Measurements from ENCODE around the gene MYH14.

MYH14 gene

DNA sequence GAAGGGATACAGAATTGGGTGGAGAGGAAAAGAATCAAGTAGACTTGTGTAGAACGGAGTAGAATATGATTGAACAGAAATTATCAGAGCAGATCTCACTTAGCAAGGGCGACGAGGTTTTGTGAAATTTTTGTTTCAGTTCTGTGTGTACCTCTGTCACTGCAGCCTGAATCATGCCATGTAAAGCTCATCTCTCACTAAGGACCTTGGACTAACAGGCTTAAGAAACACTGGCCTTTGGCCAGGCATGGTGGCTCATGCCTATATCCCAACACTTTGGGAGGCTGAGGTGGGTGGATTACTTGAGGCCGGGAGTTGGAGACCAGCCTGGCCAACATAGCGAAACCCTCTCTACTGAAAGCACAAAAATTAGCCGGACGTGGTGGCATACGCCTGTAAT is 62.6 kb downstream of the MYH14 start:
- H3K4me3 ChIP-seq (ENCODE audit: low read depth, low read length): no peak overlapping the region
- TF ChIP-seq, protein P1, sequence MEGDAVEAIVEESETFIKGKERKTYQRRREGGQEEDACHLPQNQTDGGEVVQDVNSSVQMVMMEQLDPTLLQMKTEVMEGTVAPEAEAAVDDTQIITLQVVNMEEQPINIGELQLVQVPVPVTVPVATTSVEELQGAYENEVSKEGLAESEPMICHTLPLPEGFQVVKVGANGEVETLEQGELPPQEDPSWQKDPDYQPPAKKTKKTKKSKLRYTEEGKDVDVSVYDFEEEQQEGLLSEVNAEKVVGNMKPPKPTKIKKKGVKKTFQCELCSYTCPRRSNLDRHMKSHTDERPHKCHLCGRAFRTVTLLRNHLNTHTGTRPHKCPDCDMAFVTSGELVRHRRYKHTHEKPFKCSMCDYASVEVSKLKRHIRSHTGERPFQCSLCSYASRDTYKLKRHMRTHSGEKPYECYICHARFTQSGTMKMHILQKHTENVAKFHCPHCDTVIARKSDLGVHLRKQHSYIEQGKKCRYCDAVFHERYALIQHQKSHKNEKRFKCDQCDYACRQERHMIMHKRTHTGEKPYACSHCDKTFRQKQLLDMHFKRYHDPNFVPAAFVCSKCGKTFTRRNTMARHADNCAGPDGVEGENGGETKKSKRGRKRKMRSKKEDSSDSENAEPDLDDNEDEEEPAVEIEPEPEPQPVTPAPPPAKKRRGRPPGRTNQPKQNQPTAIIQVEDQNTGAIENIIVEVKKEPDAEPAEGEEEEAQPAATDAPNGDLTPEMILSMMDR (IDR thresholded peaks at IDR 0.05; ENCODE audit: control insufficient read depth, extremely low read depth, insufficient read depth): no peak
- DNase-seq (ENCODE audit: low read depth): no peak

DNA sequence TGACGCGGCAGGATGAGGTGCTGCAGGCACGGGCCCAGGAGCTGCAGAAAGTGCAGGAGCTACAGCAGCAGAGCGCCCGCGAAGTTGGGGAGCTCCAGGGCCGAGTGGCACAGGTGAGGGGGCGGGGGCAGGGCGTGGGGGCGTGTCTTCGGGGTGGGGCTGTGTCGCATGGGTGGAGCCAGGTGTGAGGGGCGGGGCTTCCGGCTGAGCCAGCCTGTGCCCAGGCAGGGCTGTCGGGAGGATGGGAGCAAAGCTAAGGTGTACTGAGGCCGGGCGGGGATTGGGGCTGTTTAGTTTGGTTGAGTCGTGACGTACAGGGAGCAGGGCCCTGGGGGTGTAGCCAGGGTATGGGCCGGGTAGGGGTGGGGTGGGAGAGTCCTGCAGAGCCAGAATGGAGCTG is 63.5 kb downstream of the MYH14 start:
- H3K4me3 ChIP-seq (ENCODE audit: low read depth, low read length): no peak overlapping the region
- DNase-seq (ENCODE audit: low read depth): no peak

DNA sequence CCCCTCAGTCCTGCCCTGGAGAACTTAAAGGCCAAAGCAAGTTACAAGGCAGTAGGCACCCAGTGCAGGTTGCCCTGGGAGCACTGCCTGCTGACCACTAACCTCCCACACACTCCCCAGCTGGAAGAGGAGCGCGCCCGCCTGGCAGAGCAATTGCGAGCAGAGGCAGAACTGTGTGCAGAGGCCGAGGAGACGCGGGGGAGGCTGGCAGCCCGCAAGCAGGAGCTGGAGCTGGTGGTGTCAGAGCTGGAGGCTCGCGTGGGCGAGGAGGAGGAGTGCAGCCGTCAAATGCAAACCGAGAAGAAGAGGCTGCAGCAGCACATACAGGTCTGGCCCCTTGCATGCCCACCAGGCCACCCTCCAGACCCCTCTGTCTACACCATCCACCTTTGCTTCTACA is 64.6 kb downstream of the MYH14 start:
- no peak overlapping the region for H3K4me3 ChIP-seq (ENCODE audit: low read depth, low read length)
- DNase-seq (ENCODE audit: low read depth): no peak
- TF ChIP-seq, protein P1 (IDR thresholded peaks at IDR 0.05; ENCODE audit: control insufficient read depth, extremely low read depth, insufficient read depth): no peak

More for the DNA sequence above, 63.5 kb downstream of the MYH14 start:
- TF ChIP-seq, protein P1 (IDR thresholded peaks at IDR 0.05; ENCODE audit: control insufficient read depth, extremely low read depth, insufficient read depth): no peak

DNA sequence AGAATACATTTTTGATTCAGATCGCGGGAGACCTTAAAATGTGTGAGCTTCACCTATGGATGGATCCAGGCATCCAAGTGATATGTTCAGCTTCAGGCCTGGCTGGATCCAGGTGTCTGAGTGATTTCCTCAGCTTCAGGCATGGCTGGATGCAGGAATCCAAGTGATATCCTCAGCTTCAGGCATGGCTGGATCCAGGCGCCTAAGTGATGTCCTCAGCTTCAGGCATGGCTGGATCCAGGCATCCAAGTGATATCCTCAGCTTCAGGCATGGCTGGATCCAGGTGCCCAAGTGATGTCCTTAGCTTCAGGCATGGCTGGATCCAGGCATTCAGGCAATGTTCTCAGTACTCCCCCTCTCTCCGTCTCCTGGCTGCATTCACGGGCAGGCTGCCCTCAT is 65.1 kb downstream of the MYH14 start:
- no peak overlapping the region for H3K4me3 ChIP-seq (ENCODE audit: low read depth, low read length)
- TF ChIP-seq, protein P1 (IDR thresholded peaks at IDR 0.05; ENCODE audit: control insufficient read depth, extremely low read depth, insufficient read depth): no peak
- no peak for DNase-seq (ENCODE audit: low read depth)

DNA sequence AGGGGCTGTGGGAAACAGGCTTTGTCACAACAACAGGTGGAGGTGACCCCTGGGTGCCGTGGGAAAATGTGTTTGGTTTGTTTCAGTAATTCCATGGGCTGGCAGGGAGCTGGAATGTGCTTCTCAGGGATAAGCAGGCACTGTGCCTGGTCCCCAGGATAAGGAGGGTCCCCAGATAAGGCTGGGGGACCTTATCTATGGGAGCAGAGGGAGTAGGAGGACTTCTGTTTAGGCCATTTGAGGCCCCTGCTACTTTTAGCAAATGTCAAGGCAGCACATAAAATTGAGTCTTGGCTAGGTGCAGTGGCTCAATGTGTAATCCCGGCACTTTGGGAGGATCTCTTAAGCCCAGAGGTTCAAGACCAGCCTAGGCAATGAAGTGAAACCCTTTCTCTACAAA is 66.2 kb downstream of the MYH14 start:
- no peak for DNase-seq (ENCODE audit: low read depth)
- TF ChIP-seq, protein P1 (IDR thresholded peaks at IDR 0.05; ENCODE audit: control insufficient read depth, extremely low read depth, insufficient read depth): no peak
- no peak overlapping the region for H3K4me3 ChIP-seq (ENCODE audit: low read depth, low read length)

DNA sequence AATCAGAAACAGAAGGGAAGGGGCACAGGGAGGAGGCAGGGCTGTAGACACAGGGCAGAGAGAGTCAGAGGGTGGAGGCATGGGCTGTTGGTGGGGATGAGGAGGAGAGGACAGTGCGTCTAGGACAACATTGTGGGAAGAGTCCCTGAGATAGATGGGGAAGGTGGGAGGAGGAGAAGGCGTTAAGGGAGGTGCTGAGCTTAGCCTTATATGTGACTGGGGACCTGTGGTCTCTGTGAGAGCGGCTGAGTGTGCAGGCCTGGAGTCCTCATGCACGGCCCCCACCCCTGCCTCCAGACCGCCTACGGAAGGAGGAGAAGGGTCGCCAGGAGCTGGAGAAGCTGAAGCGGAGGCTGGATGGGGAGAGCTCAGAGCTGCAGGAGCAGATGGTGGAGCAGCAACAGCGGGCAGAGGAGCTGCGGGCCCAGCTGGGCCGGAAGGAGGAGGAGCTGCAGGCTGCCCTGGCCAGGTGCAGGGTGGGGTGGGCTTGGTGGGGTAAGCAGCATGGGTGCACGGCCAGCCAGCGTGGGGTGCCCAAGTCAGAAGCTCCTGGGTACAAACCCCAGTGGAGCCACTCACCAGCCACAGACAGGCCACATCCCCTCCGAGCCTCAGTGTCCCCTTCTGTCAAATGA is 69.0 kb downstream of the MYH14 start:
- DNase-seq (ENCODE audit: low read depth): no peak
- TF ChIP-seq, protein P1 (IDR thresholded peaks at IDR 0.05; ENCODE audit: control insufficient read depth, extremely low read depth, insufficient read depth): no peak

DNA sequence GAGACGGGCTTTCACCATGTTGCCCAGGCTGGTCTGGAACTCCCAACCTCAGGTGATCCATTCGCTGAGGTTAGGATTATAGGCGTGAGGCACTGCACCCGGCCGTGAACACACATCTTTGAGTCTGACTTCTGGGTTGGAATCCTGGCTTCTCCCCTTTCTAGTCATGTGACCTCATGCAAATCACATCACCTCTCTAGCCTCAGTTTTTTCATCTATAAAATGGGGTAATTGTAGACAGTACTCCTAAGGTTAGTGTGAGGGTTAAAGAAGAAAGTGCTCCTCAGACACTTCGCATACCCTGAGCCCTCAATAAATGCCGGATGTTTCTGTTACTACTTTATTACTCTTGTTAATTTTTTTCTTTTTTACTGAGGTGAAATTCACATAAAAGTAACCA is 70.4 kb downstream of the MYH14 start:
- DNase-seq (ENCODE audit: low read depth): no peak
- TF ChIP-seq, protein P1 (IDR thresholded peaks at IDR 0.05; ENCODE audit: control insufficient read depth, extremely low read depth, insufficient read depth): no peak
- no peak overlapping the region for H3K4me3 ChIP-seq (ENCODE audit: low read depth, low read length)

More for the DNA sequence above, 69.0 kb downstream of the MYH14 start:
- no peak overlapping the region for H3K4me3 ChIP-seq (ENCODE audit: low read depth, low read length)
